ENCODE results near the gene GKN1. TPM values are rescaled to one million over a fixed set of nuclear protein-coding genes. Genes with fewer than 3 reads are reported as not detected.
"Not testable (repeated sequence)": the region's sequence is repeated elsewhere in the genome, so short reads cannot be mapped to it uniquely, and the experiment has no call there.

GKN1 gene
- total RNA-seq, 6 experiments from 2014 or later: not detected

GRCh38 chr2:68943581-68944568, 30.6 kb upstream of the GKN1 start:
- peaks cover 27% of the 10 kb centered on the region for H3K9me3 Mint-ChIP-seq
- peak overlapping the region; percentile 64 for H3K27ac Mint-ChIP-seq
- TF ChIP-seq CTCF (IDR thresholded peaks at IDR 0.05): peak; percentile 93
- peaks cover 14% of the 10 kb centered on the region for H3K4me1 Mint-ChIP-seq (ENCODE audit: low read depth)
- H3K27me3 Mint-ChIP-seq (ENCODE audit: insufficient read depth): no peaks in the 10 kb centered on the region; the same call in 1 of the 2 replicates
- peak; percentile 56 for DNase-seq
- no peak overlapping the region for H3K4me3 Mint-ChIP-seq
- H3K36me3 Mint-ChIP-seq (ENCODE audit: low read depth): peaks cover 29% of the 10 kb centered on the region

DNA sequence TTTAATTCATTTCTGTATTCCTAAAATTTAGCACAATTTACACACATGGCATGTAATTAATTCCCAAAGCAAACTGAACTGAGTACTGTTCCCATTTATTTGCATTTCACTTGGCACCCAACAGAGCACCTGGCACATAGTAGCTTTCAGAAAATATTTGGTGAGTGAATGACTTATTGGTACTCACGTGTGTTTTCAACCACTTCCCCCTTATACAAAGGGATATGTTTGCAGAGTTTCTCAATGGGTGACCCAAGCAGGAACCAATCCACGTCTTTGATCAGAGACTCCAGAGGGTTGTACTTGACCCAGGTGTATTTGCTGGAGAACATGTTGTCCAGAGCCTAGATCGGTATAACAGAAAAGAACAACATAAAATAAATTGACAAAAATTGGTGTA, 28.3 kb upstream of the GKN1 start:
- Mint-ChIP-seq H3K27ac (no peak overlapping the region), H3K4me1 (ENCODE audit: low read depth) (peaks cover 14% of the 10 kb centered on the region), H3K36me3 (ENCODE audit: low read depth) (peaks cover 16% of the 10 kb centered on the region), H3K27me3 (ENCODE audit: insufficient read depth) (no peaks in the 10 kb centered on the region; the same call in 1 of the 2 replicates), H3K9me3 (peaks cover 20% of the 10 kb centered on the region), H3K4me3 (no peak overlapping the region)
- TF ChIP-seq CTCF (IDR thresholded peaks at IDR 0.05): no peak
- DNase-seq: no peak

GRCh38 chr2:68948710-68949109, 25.7 kb upstream of the GKN1 start:
- Mint-ChIP-seq H3K9me3 (no peaks in the 10 kb centered on the region), H3K4me1 (ENCODE audit: low read depth) (peaks cover 2% of the 10 kb centered on the region; the same call in 1 of the 2 replicates), H3K27ac (no peak overlapping the region), H3K4me3 (no peak overlapping the region), H3K36me3 (ENCODE audit: low read depth) (no peaks in the 10 kb centered on the region), H3K27me3 (ENCODE audit: insufficient read depth) (no peaks in the 10 kb centered on the region; the same call in 1 of the 2 replicates)
- no peak for DNase-seq
- no peak for TF ChIP-seq CTCF (IDR thresholded peaks at IDR 0.05)

- H3K27me3 Mint-ChIP-seq (ENCODE audit: insufficient read depth): no peaks in the 10 kb centered on the region; the same call in 1 of the 2 replicates
- H3K36me3 Mint-ChIP-seq (ENCODE audit: low read depth): peaks cover 4% of the 10 kb centered on the region; the same call in 1 of the 2 replicates
- no peak overlapping the region for H3K27ac Mint-ChIP-seq
- no peak for DNase-seq
- H3K4me3 Mint-ChIP-seq: no peak overlapping the region
- TF ChIP-seq CTCF (IDR thresholded peaks at IDR 0.05): no peak
- peaks cover 3% of the 10 kb centered on the region; the same call in 1 of the 2 replicates for H3K9me3 Mint-ChIP-seq
- no peaks in the 10 kb centered on the region; the same call in 1 of the 2 replicates for H3K4me1 Mint-ChIP-seq (ENCODE audit: low read depth)
Measured at GRCh38 chr2:68951899-68952298, 22.5 kb upstream of the GKN1 start.

- Mint-ChIP-seq H3K4me3 (no peak within 1 kb of the TSS), H3K27ac (no peak within 1 kb of the TSS), H3K4me1 (ENCODE audit: low read depth) (no peaks in the 10 kb centered on the region; the same call in 1 of the 2 replicates), H3K27me3 (ENCODE audit: insufficient read depth) (no peaks in the 10 kb centered on the region; the same call in 1 of the 2 replicates), H3K36me3 (ENCODE audit: low read depth) (peaks cover 4% of the 10 kb centered on the region; the same call in 1 of the 2 replicates), H3K9me3 (peaks cover 3% of the 10 kb centered on the region; the same call in 1 of the 2 replicates)
- TF ChIP-seq CTCF (IDR thresholded peaks at IDR 0.05): no peak
- DNase-seq: no peak
Measured at GRCh38 chr2:68952887-68953521, 21.4 kb upstream of the GKN1 start, which contains the start of gene GKN2. Gene GKN2 (minus strand): TSS chr2:68952893. CDS start chr2:68952861, 32 bp downstream.

- not testable (repeated sequence) for H3K27me3 Mint-ChIP-seq (ENCODE audit: insufficient read depth); H3K4me1 Mint-ChIP-seq (ENCODE audit: low read depth); H3K36me3 Mint-ChIP-seq (ENCODE audit: low read depth); DNase-seq; H3K9me3 Mint-ChIP-seq; H3K4me3 Mint-ChIP-seq; H3K27ac Mint-ChIP-seq
Measured at GRCh38 chr2:68955432-68955831, 19.0 kb upstream of the GKN1 start.
